ENCODE results near the gene HBB. TPM values are rescaled to one million over a fixed set of nuclear protein-coding genes. Genes with fewer than 3 reads are reported as not detected.

The HBB gene
- total and polyA plus RNA-seq, 2 of the 4 experiments (the other 2 are of a cell fraction): 0.24 TPM; not detected in 1

- POLR2A ChIA-PET (ENCODE audit: unreplicated experiment): no interaction called here
- no peak for TF ChIP-seq SMC3 (IDR thresholded peaks at IDR 0.05; ENCODE audit: low read depth, low read length)
- no peak for TF ChIP-seq USF2 (IDR thresholded peaks at IDR 0.05; ENCODE audit: low read depth, low read length)
- no peak for TF ChIP-seq RAD21 (IDR thresholded peaks at IDR 0.05; ENCODE audit: low read length)
- TF ChIP-seq BHLHE40 (IDR thresholded peaks at IDR 0.05; ENCODE audit: low read depth, low read length): no peak
- TF ChIP-seq MXI1 (IDR thresholded peaks at IDR 0.05; ENCODE audit: borderline replicate concordance, low read depth, low read length): no peak
- TF ChIP-seq RFX5 (IDR thresholded peaks at IDR 0.05; ENCODE audit: low read depth, low read length): no peak
- no peak for TF ChIP-seq ELK1 (IDR thresholded peaks at IDR 0.05; ENCODE audit: borderline replicate concordance, low read depth, low read length)
- TF ChIP-seq NFE2L2 (IDR thresholded peaks at IDR 0.05; ENCODE audit: low read depth, low read length): no peak
- no peak for TF ChIP-seq CEBPB (IDR thresholded peaks at IDR 0.05; ENCODE audit: low read depth, low read length)
- TF ChIP-seq MAFK (IDR thresholded peaks at IDR 0.05; ENCODE audit: low read depth, low read length): no peak
- TF ChIP-seq CTCF (conservative IDR thresholded peaks at IDR 0.05; ENCODE audit: low read depth, low read length): no peak
These were observed 13.2 kb upstream of the HBB start for GRCh38 chr11:5240056-5240455.

More at GRCh38 chr11:5240056-5240455, 13.2 kb upstream of the HBB start:
- in situ Hi-C loops (cut with MboI; ENCODE audit: low sequenced_read_pairs) (no loop called here), dilution Hi-C loops (cut with HindIII; ENCODE audit: low sequenced_read_pairs, unreplicated experiment) (no loop called here), intact Hi-C loops (cut with micrococcal nuclease) (no loop called here)
- Histone ChIP-seq H3K4me3 (ENCODE audit: insufficient read depth, low read depth, low read length) (no peak overlapping the region), H4K91ac (ENCODE audit: insufficient read depth, low read depth, low read length) (no peak overlapping the region), H3K4ac (ENCODE audit: low read depth, low read length) (no peak overlapping the region), H3K27me3 (ENCODE audit: control insufficient read depth, insufficient read depth, low read length) (no peaks in the 10 kb centered on the region), H3K18ac (ENCODE audit: low read depth, low read length) (no peak overlapping the region), H2BK15ac (ENCODE audit: low read depth, low read length) (no peak overlapping the region; the same call in 2 of the 3 replicates), H3K36me3 (ENCODE audit: control insufficient read depth, insufficient read depth, low read length) (no peaks in the 10 kb centered on the region), H3K9me3 (ENCODE audit: control insufficient read depth, insufficient read depth, low read length) (no peaks in the 10 kb centered on the region), H3K27ac (ENCODE audit: insufficient read depth, low read length) (no peak overlapping the region), H3K14ac (replicated peaks; ENCODE audit: low read depth, low read length) (no peak overlapping the region), H3K4me2 (ENCODE audit: low read depth, low read length) (no peak overlapping the region), H2AFZ (replicated peaks; ENCODE audit: low read length, poor library complexity) (no peak overlapping the region), H2BK20ac (ENCODE audit: low read depth, low read length) (no peak overlapping the region), H3K9me1 (ENCODE audit: insufficient read depth, low read length) (peaks cover 5% of the 10 kb centered on the region; the same call in 1 of the 2 replicates), H4K5ac (ENCODE audit: low read depth, low read length) (no peak overlapping the region), H4K8ac (ENCODE audit: low read depth in 2 of 2, low read length in 2 of 2) (no peak overlapping the region), H2BK5ac (ENCODE audit: low read depth, low read length, poor library complexity, severe bottlenecking) (no peak overlapping the region), H3K79me1 (ENCODE audit: low read depth in 1 of 2, low read length in 2 of 2) (no peaks in the 10 kb centered on the region), H2BK120ac (ENCODE audit: low read depth, low read length) (no peak overlapping the region), H2AK5ac (ENCODE audit: low read depth, low read length) (no peak overlapping the region), H3K4me1 (ENCODE audit: control insufficient read depth, insufficient read depth, low read length) (peaks cover 2% of the 10 kb centered on the region; the same call in 1 of the 2 replicates), H3K23ac (ENCODE audit: low read depth, low read length) (no peak overlapping the region), H3K9ac (ENCODE audit: low read depth, low read length) (no peak overlapping the region), H2AK9ac (replicated peaks; ENCODE audit: low read depth, low read length, poor library complexity) (no peak overlapping the region), H4K20me1 (ENCODE audit: insufficient read depth, low read length) (no peaks in the 10 kb centered on the region), H3K56ac (ENCODE audit: extremely low read depth, insufficient read depth, low read length) (no peak overlapping the region)
- DNase-seq (no peak), ATAC-seq (ENCODE audit: low read depth) (no peak)
- WGBS, 2 experiments (ENCODE audit: extremely low coverage in 2 of 2, insufficient read length in 1 of 2): no CpG with 5 or more reads among the region's 1 CpG
- CTCF ChIA-PET: no interaction called here
- no TSS peak for BruUV-seq (replicated peaks)
